IMR-90 (cell line): Measurements from ENCODE around the gene C6orf47. TPM values are rescaled to one million over a fixed set of nuclear protein-coding genes. Genes with fewer than 3 reads are reported as not detected.

Source experiments
- ATAC-seq: fragments of 200-7000 bp; cut with Tn5 transposase; 2 replicates; pipeline ENCODE4 v1.9.1; 2020; ENCODE audit warnings: low read depth, mild to moderate bottlenecking, moderate library complexity
- BruUV-seq: library from RNA; stranded (reverse); fragments of 400-500 nt; replicated peaks from 2 replicates; lab custom pipeline; 2021; lab: Mats Ljungman, UMichigan
- CTCF ChIA-PET: fragments of 300-600 bp; formaldehyde crosslinking; extraction: SDS; loops from one replicate; lab custom pipeline; 2021; ENCODE audit warnings: antibody characterized with exemption; lab: Yijun Ruan, JAX
- POLR2A ChIA-PET: fragments of 300-600 bp; sonication (Branson Sonifier 250); formaldehyde crosslinking; loops from one replicate; lab custom pipeline; 2022; ENCODE audit warnings: antibody characterized with exemption; ENCODE audit not compliant: unreplicated experiment; lab: Charles Lee
- DNase-seq: peaks from one replicate; pipeline ENCODE4 v3.0.0; 2013
- H2AFZ ChIP-seq: replicated peaks from 2 replicates; pipeline ENCODE3; 2013; ENCODE audit warnings: low read length, mild to moderate bottlenecking; ENCODE audit not compliant: poor library complexity
- H2AK5ac ChIP-seq: 2 replicates; pipeline ENCODE4 v1.6.1; 2013; ENCODE audit warnings: low read depth, low read length, inconsistent platforms
- H2AK9ac ChIP-seq: replicated peaks from 2 replicates; pipeline ENCODE3; 2013; ENCODE audit warnings: mild to moderate bottlenecking, low read depth, low read length, moderate library complexity; ENCODE audit not compliant: poor library complexity
- H2BK120ac ChIP-seq: 2 replicates; pipeline ENCODE4 v1.6.1; 2013; ENCODE audit warnings: low read depth, low read length, inconsistent platforms
- H2BK15ac ChIP-seq: 3 replicates; pipeline ENCODE4 v1.6.1; 2013; ENCODE audit warnings: low read depth, low read length, inconsistent platforms
- H2BK20ac ChIP-seq: 2 replicates; pipeline ENCODE4 v1.6.1; 2013; ENCODE audit warnings: low read depth, mild to moderate bottlenecking, inconsistent platforms, low read length, moderate library complexity
- H2BK5ac ChIP-seq: 2 replicates; pipeline ENCODE4 v1.6.1; 2013; ENCODE audit warnings: mild to moderate bottlenecking, low read depth, low read length, inconsistent platforms; ENCODE audit not compliant: poor library complexity, severe bottlenecking
- H3K14ac ChIP-seq: replicated peaks from 2 replicates; pipeline ENCODE4 v1.6.1; 2013; ENCODE audit warnings: low read depth, low read length, inconsistent platforms
- H3K18ac ChIP-seq: 2 replicates; pipeline ENCODE4 v1.6.1; 2013; ENCODE audit warnings: low read depth, low read length, control low read depth
- H3K23ac ChIP-seq: 2 replicates; pipeline ENCODE4 v1.6.1; 2013; ENCODE audit warnings: low read depth, low read length, inconsistent platforms
- H3K27ac ChIP-seq: 2 replicates; pipeline ENCODE4 v1.5.1; 2013; ENCODE audit warnings: mild to moderate bottlenecking, control low read depth, low read length; ENCODE audit not compliant: insufficient read depth
- H3K27me3 ChIP-seq: 2 replicates; pipeline ENCODE4 v1.6.1; 2013; ENCODE audit warnings: low read length; ENCODE audit not compliant: control insufficient read depth, insufficient read depth
- H3K36me3 ChIP-seq: 2 replicates; pipeline ENCODE4 v1.6.1; 2013; ENCODE audit warnings: low read length, mixed read lengths; ENCODE audit not compliant: control insufficient read depth, insufficient read depth
- H3K4ac ChIP-seq: 2 replicates; pipeline ENCODE4 v1.6.1; 2013; ENCODE audit warnings: low read depth, low read length, inconsistent platforms
- H3K4me1 ChIP-seq: 2 replicates; pipeline ENCODE4 v1.6.1; 2013; ENCODE audit warnings: low read length, mixed read lengths; ENCODE audit not compliant: control insufficient read depth, insufficient read depth
- H3K4me2 ChIP-seq: 2 replicates; pipeline ENCODE4 v1.6.1; 2013; ENCODE audit warnings: low read depth, mild to moderate bottlenecking, control low read depth, low read length, moderate library complexity
- H3K4me3 ChIP-seq: 2 replicates; pipeline ENCODE4 v1.5.1; 2013; ENCODE audit warnings: low read depth, mild to moderate bottlenecking, control low read depth, low read length, moderate library complexity; ENCODE audit not compliant: insufficient read depth
- H3K56ac ChIP-seq: 2 replicates; pipeline ENCODE4 v1.6.1; 2013; ENCODE audit warnings: low read length, inconsistent platforms; ENCODE audit not compliant: insufficient read depth; ENCODE audit errors: extremely low read depth
- H3K79me1 ChIP-seq, 2 experiments: 2 replicates each; pipeline ENCODE4 v1.6.1; 2013; ENCODE audit warnings: low read length in 2 of 2, inconsistent platforms in 1 of 2, low read depth in 1 of 2
- H3K9ac ChIP-seq: 2 replicates; pipeline ENCODE4 v1.6.1; 2013; ENCODE audit warnings: low read depth, low read length, control low read depth
- H3K9me1 ChIP-seq: 2 replicates; pipeline ENCODE4 v1.6.1; 2013; ENCODE audit warnings: low read length, inconsistent platforms; ENCODE audit not compliant: insufficient read depth
- H3K9me3 ChIP-seq: 2 replicates; pipeline ENCODE4 v1.6.1; 2013; ENCODE audit warnings: low read length; ENCODE audit not compliant: control insufficient read depth, insufficient read depth
- H4K20me1 ChIP-seq: 2 replicates; pipeline ENCODE4 v1.6.1; 2013; ENCODE audit warnings: low read length, inconsistent platforms; ENCODE audit not compliant: insufficient read depth
- H4K5ac ChIP-seq: 2 replicates; pipeline ENCODE4 v1.6.1; 2013; ENCODE audit warnings: mild to moderate bottlenecking, low read depth, low read length, control low read depth
- H4K8ac ChIP-seq, 2 experiments: 2 replicates each; pipeline ENCODE4 v1.6.1; 2013; ENCODE audit warnings: low read depth in 2 of 2, low read length in 2 of 2, control low read depth in 1 of 2, inconsistent platforms in 1 of 2
- H4K91ac ChIP-seq: 2 replicates; pipeline ENCODE4 v1.6.1; 2013; ENCODE audit warnings: low read depth, low read length, inconsistent platforms; ENCODE audit not compliant: insufficient read depth
- MAFK ChIP-seq: IDR thresholded peaks from 2 replicates; pipeline ENCODE4 v1.6.1; 2012; ENCODE audit warnings: low read depth, low read length, improper control_type of control experiment
- POLR2A ChIP-seq: IDR thresholded peaks from 2 replicates; pipeline ENCODE4 v1.6.1; 2012; ENCODE audit warnings: mild to moderate bottlenecking, low read depth, low read length
- RFX5 ChIP-seq: IDR thresholded peaks from 2 replicates; pipeline ENCODE4 v1.8.0; 2012; ENCODE audit warnings: low read depth, mild to moderate bottlenecking, low read length, moderate library complexity
- USF2 ChIP-seq: fragments of 150-350 bp; IDR thresholded peaks from 2 replicates; pipeline ENCODE4 v1.6.1; 2017; ENCODE audit warnings: mild to moderate bottlenecking, antibody characterized with exemption, low read length, low read depth
- WGBS, 2 experiments: methylation state at CpG; one replicate each; pipeline versions ENCODE4 v1.1.5 to v1.1.7; 2013; ENCODE audit warnings: missing lambda C conversion rate in 2 of 2; ENCODE audit not compliant: insufficient read length in 1 of 2; ENCODE audit errors: extremely low coverage in 2 of 2; 5-methylcytosine and 5-hydroxymethylcytosine counted together
- dilution Hi-C: fragments of 300-500 bp; cut with HindIII; formaldehyde crosslinking; loops from one replicate; pipeline ENCODE4 v1.14.3; 2018; ENCODE audit warnings: low sequenced_read_pairs; ENCODE audit not compliant: unreplicated experiment
- in situ Hi-C: fragments of 300-500 bp; cut with MboI; formaldehyde crosslinking; loops from 3 replicates; pipeline ENCODE4 v1.14.3; 2019; ENCODE audit warnings: low sequenced_read_pairs, inconsistent platforms, mixed read lengths
- intact Hi-C: fragments of 100-400 bp; cut with micrococcal nuclease; formaldehyde crosslinking; loops from 2 replicates; pipeline ENCODE4 v1.10.0; 2022
- polyA plus RNA-seq, 3 experiments: library from polyadenylated mRNA; depleted of rRNA; stranded (reverse); fragments of >200 nt; gene quantifications; 2 replicates each; pipeline ENCODE4 v1.2.3, GENCODE V29; 2012; ENCODE audit warnings: low replicate concordance in 1 of 3
- total RNA-seq: library from RNA; depleted of rRNA; stranded (reverse); fragments of >200 nt; gene quantifications from 2 replicates; pipeline ENCODE4 v1.2.3, GENCODE V29; 2012

The C6orf47 gene
- total and polyA plus RNA-seq, 2 of the 4 experiments (the other 2 are of a cell fraction): 8.9 to 14.2 TPM

GRCh38 chr6:31629014-31629413 is 31.6 kb downstream of the C6orf47 start:
- no peak overlapping the region for H2BK15ac ChIP-seq
- peaks cover 94% of the 10 kb centered on the region for H3K36me3 ChIP-seq
- in situ Hi-C loops: no loop called here

More at GRCh38 chr6:31629014-31629413, 31.6 kb downstream of the C6orf47 start:
- Histone ChIP-seq H3K56ac (no peak overlapping the region), H3K4me2 (no peak overlapping the region), H3K27ac (no peak overlapping the region), H3K79me1 (peaks cover 38 to 69% of the 10 kb centered on the region in 2 experiments), H4K20me1 (peaks cover 36% of the 10 kb centered on the region), H3K23ac (no peak overlapping the region), H4K91ac (no peak overlapping the region), H3K9ac (no peak overlapping the region), H3K9me1 (no peaks in the 10 kb centered on the region; the same call in 1 of the 2 replicates), H2AFZ (no peak overlapping the region), H2BK5ac (no peak overlapping the region), H3K4me3 (no peak overlapping the region), H4K8ac (no peak overlapping the region), H3K4ac (no peak overlapping the region), H3K27me3 (no peaks in the 10 kb centered on the region), H3K4me1 (no peaks in the 10 kb centered on the region), H2BK120ac (no peak overlapping the region), H2AK5ac (no peak overlapping the region), H3K18ac (no peak overlapping the region), H3K14ac (no peak overlapping the region), H3K9me3 (no peaks in the 10 kb centered on the region), H2BK20ac (no peak overlapping the region), H4K5ac (no peak overlapping the region), H2AK9ac (no peak overlapping the region)
- CTCF ChIA-PET: no interaction called here
- DNase-seq (no peak), ATAC-seq (no peak)
- no TSS peak for BruUV-seq
- dilution Hi-C loops: no loop called here
- WGBS, 2 experiments: 91% methylated on average over 5 of the region's 7 CpGs; no CpG with 5 or more reads in 1 of the 2 experiments
- intact Hi-C loops: no loop called here
- POLR2A ChIA-PET: no interaction called here
- TF ChIP-seq RFX5 (no peak), MAFK (no peak), USF2 (no peak), POLR2A (no peak)
